ENCODE results near the gene PITPNM2. TPM values are rescaled to one million over a fixed set of nuclear protein-coding genes. Genes with fewer than 3 reads are reported as not detected.
"Not testable (repeated sequence)": the region's sequence is repeated elsewhere in the genome, so short reads cannot be mapped to it uniquely, and the experiment has no call there.

PITPNM2 gene
- total RNA-seq, 2 donors from 2014 or later, result 21.7 to 47.9 TPM

- Mint-ChIP-seq H3K27ac (peak overlapping the region; percentile 89), H3K4me1 (peaks cover 40% of the 10 kb centered on the region)
These were observed 44.1 kb downstream of the PITPNM2 start for GRCh38 chr12:123106640-123107359.

GRCh38 chr12:123105211-123105826 is 45.6 kb downstream of the PITPNM2 start:
- H3K36me3 Mint-ChIP-seq (ENCODE audit: low read depth), result no peaks in the 10 kb centered on the region
- no peaks in the 10 kb centered on the region for H3K27me3 Mint-ChIP-seq
- DNase-seq, result no peak
- H3K4me1 Mint-ChIP-seq, result peaks cover 37% of the 10 kb centered on the region
- peak overlapping the region; percentile 89 for H3K27ac Mint-ChIP-seq
- H3K9me3 ChIP-seq (ENCODE audit: control insufficient read depth, low read length, poor library complexity, severe bottlenecking), result no peaks in the 10 kb centered on the region
- no peak for ATAC-seq
- H3K4me3 Mint-ChIP-seq, result peak overlapping the region; percentile 53

More at GRCh38 chr12:123106640-123107359, 44.1 kb downstream of the PITPNM2 start:
- DNase-seq (peak in 2 of 3 donors; percentile 12 to 16), ATAC-seq (peak; percentile 88)
- Mint-ChIP-seq H3K4me3 (peak overlapping the region; percentile 77), H3K27me3 (no peaks in the 10 kb centered on the region), H3K36me3 (ENCODE audit: low read depth) (no peaks in the 10 kb centered on the region)
- no peaks in the 10 kb centered on the region for H3K9me3 ChIP-seq (ENCODE audit: control insufficient read depth, low read length, poor library complexity, severe bottlenecking)

- peak overlapping the region; percentile 53 for H3K4me3 Mint-ChIP-seq
These were observed 46.1 kb downstream of the PITPNM2 start for GRCh38 chr12:123104809-123105208.

GRCh38 chr12:123104094-123104493 is 46.8 kb downstream of the PITPNM2 start:
- ATAC-seq; H3K9me3 ChIP-seq (ENCODE audit: control insufficient read depth, low read length, poor library complexity, severe bottlenecking); H3K4me3 Mint-ChIP-seq; H3K36me3 Mint-ChIP-seq (ENCODE audit: low read depth); H3K27me3 Mint-ChIP-seq; DNase-seq: not testable (repeated sequence)
- Mint-ChIP-seq H3K27ac (peak overlapping the region; percentile 29), H3K4me1 (peaks cover 37% of the 10 kb centered on the region)

More at GRCh38 chr12:123104809-123105208, 46.1 kb downstream of the PITPNM2 start:
- no peak for ATAC-seq
- Mint-ChIP-seq H3K27me3 (no peaks in the 10 kb centered on the region), H3K27ac (peak overlapping the region; percentile 89), H3K36me3 (ENCODE audit: low read depth) (no peaks in the 10 kb centered on the region), H3K4me1 (peaks cover 37% of the 10 kb centered on the region)
- DNase-seq, result no peak
- H3K9me3 ChIP-seq (ENCODE audit: control insufficient read depth, low read length, poor library complexity, severe bottlenecking), result no peaks in the 10 kb centered on the region

GRCh38 chr12:123102781-123103503 is 47.9 kb downstream of the PITPNM2 start:
- no peaks in the 10 kb centered on the region for H3K36me3 Mint-ChIP-seq (ENCODE audit: low read depth)
- ATAC-seq (no peak), DNase-seq (no peak)
- no peak overlapping the region for H3K4me3 Mint-ChIP-seq
- no peaks in the 10 kb centered on the region for H3K27me3 Mint-ChIP-seq
- no peak overlapping the region for H3K27ac Mint-ChIP-seq
- H3K4me1 Mint-ChIP-seq, result peaks cover 37% of the 10 kb centered on the region
- H3K9me3 ChIP-seq (ENCODE audit: control insufficient read depth, low read length, poor library complexity, severe bottlenecking), result no peaks in the 10 kb centered on the region

- ATAC-seq, result no peak
- Mint-ChIP-seq H3K27me3 (no peaks in the 10 kb centered on the region), H3K27ac (no peak overlapping the region), H3K4me1 (peaks cover 33% of the 10 kb centered on the region), H3K4me3 (no peak overlapping the region), H3K36me3 (ENCODE audit: low read depth) (no peaks in the 10 kb centered on the region)
- no peaks in the 10 kb centered on the region for H3K9me3 ChIP-seq (ENCODE audit: control insufficient read depth, low read length, poor library complexity, severe bottlenecking)
- no peak for DNase-seq
These were observed 48.5 kb downstream of the PITPNM2 start for GRCh38 chr12:123102366-123102765.

GRCh38 chr12:123101526-123101925 is 49.4 kb downstream of the PITPNM2 start:
- peaks cover 25% of the 10 kb centered on the region for H3K4me1 Mint-ChIP-seq
- DNase-seq, result no peak
- H3K27me3 Mint-ChIP-seq, result no peaks in the 10 kb centered on the region
- H3K27ac Mint-ChIP-seq, result no peak overlapping the region
- H3K36me3 Mint-ChIP-seq (ENCODE audit: low read depth), result no peaks in the 10 kb centered on the region
- no peak for ATAC-seq
- H3K9me3 ChIP-seq (ENCODE audit: control insufficient read depth, low read length, poor library complexity, severe bottlenecking), result no peaks in the 10 kb centered on the region
- no peak overlapping the region for H3K4me3 Mint-ChIP-seq

Other genes starting within 250 kb of the PITPNM2 start
- gene ABCB9, start 184.6 kb downstream of the PITPNM2 start, total RNA-seq, result 1 to 10 TPM; 4.1 to 6.1 TPM
- 10 to 100 TPM; 17.9 to 20.3 TPM for gene OGFOD2, start 175.8 kb downstream of the PITPNM2 start, total RNA-seq
- gene ARL6IP4, start 170.4 kb downstream of the PITPNM2 start, total RNA-seq, result 100 to 1,000 TPM; 109 to 131 TPM
- 10 to 100 TPM; 57.7 to 68.3 TPM for gene MPHOSPH9, start 82.1 kb upstream of the PITPNM2 start, total RNA-seq
- 10 to 100 TPM; 23.2 to 24.5 TPM for gene MTRFR, start 82.3 kb upstream of the PITPNM2 start, total RNA-seq
- gene CDK2AP1, start 120.8 kb upstream of the PITPNM2 start, total RNA-seq, result 10 to 100 TPM in 1 of 2 donors, 1 to 10 TPM in 1; 6.3 to 21.4 TPM
- gene SBNO1, start 213.8 kb upstream of the PITPNM2 start, total RNA-seq, result 10 to 100 TPM; 29.5 to 33.6 TPM
- gene KMT5A, start 233.0 kb upstream of the PITPNM2 start, total RNA-seq, result 10 to 100 TPM; 32.3 to 34.9 TPM